ENCODE measurements around the gene SLC6A19.
"Not testable (repeated sequence)": the region's sequence is repeated elsewhere in the genome, so short reads cannot be mapped to it uniquely, and the experiment has no call there.

SLC6A19 gene

DNA sequence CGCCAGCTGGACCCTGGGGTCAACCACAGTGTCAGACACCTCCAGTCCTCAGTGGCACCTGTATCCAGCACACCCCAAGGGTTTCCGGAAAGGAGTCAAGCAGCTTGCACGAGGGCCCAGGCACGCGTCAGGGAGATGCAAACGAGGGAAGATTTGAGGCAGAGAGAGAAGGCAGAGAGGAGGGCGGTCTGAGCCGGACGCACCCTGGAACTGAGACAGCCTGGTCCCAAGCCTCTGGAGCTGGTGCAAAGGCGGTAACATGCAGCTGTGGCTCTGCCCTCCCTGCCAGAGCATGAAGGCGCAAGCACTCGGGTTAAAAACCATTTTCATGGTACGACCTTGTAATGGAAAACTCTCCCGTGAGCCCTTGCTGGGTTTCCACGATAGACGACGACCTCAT lies 56.0 kb downstream of the SLC6A19 start:
- Histone ChIP-seq H3K9me3 (replicated peaks; ENCODE audit: low read length) (peaks cover 10% of the 10 kb centered on the region), H3K4me2 (ENCODE audit: low read length) (no peak overlapping the region), H3K27me3 (ENCODE audit: control insufficient read depth, insufficient read depth, low read length) (no peaks in the 10 kb centered on the region), H3K9ac (ENCODE audit: low read depth, low read length) (no peak overlapping the region), H3K36me3 (ENCODE audit: insufficient read depth, low read length) (no peaks in the 10 kb centered on the region), H3K4me1 (ENCODE audit: control insufficient read depth, insufficient read depth, low read length) (no peaks in the 10 kb centered on the region), H3K4me3 (ENCODE audit: low read length) (no peak overlapping the region)

DNA sequence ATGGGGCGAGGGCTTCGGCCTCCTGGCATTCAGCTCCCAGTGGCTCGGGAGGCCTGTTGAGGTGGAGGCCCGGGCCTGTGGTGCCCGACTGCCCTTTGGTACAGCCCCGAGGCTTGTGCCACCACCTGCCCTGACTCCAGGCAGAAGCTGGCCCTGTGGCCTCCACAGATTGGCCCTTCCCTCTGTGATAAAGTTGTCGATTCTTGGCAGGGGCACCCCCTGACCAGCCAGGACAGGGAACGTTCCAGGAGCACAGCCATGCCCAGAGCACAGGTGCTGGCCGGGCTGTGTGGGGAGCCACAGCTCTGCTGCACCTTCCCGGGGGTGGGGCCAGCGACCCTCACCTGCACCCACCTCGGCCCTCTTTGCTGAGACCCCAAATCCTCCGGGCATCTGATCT lies 56.4 kb downstream of the SLC6A19 start:
- Histone ChIP-seq H3K9ac (ENCODE audit: low read depth, low read length) (no peak overlapping the region), H3K36me3 (ENCODE audit: insufficient read depth, low read length) (no peaks in the 10 kb centered on the region), H3K4me3 (ENCODE audit: low read length) (no peak overlapping the region), H3K4me1 (ENCODE audit: control insufficient read depth, insufficient read depth, low read length) (no peaks in the 10 kb centered on the region), H3K4me2 (ENCODE audit: low read length) (no peak overlapping the region), H3K27me3 (ENCODE audit: control insufficient read depth, insufficient read depth, low read length) (no peaks in the 10 kb centered on the region), H3K9me3 (replicated peaks; ENCODE audit: low read length) (peaks cover 14% of the 10 kb centered on the region)

DNA sequence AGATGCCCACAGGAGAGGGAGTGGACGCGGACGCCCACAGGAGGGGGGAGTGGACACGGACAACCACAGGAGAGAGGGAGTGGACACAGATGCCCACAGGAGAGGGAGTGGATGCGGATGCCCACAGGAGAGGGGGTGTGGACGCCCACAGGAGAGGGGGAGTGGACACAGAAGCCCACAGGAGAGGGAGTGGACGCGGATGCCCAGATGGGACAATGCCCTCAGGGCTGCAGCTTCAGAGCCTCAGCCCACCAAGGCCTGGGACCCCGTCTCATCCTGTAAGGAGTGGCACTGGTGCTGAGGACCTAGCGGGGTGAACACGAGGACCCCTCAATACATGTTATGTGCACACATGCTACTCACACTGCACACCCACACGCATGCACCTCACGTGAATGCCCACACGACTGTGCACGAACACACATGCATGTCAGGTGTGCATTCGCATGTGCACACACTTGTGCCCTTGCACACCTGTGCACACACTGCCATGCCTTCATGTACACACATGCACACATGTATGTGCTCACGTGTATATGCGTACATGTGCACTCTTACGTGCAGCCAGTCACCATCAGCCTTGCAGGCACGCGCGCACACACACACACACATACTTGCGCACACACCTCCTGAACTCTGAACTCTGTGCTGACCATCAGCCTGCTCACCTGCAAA lies 58.5 kb downstream of the SLC6A19 start:
- no peaks in the 10 kb centered on the region for H3K27me3 ChIP-seq (ENCODE audit: control insufficient read depth, insufficient read depth, low read length)
- H3K4me2 ChIP-seq (ENCODE audit: low read length) = no peak overlapping the region
- H3K36me3 ChIP-seq (ENCODE audit: insufficient read depth, low read length) = no peaks in the 10 kb centered on the region
- no peak overlapping the region for H3K9ac ChIP-seq (ENCODE audit: low read depth, low read length)
- H3K4me3 ChIP-seq (ENCODE audit: low read length) = no peak overlapping the region
- H3K9me3 ChIP-seq (replicated peaks; ENCODE audit: low read length) = peaks cover 19% of the 10 kb centered on the region
- no peaks in the 10 kb centered on the region for H3K4me1 ChIP-seq (ENCODE audit: control insufficient read depth, insufficient read depth, low read length)

DNA sequence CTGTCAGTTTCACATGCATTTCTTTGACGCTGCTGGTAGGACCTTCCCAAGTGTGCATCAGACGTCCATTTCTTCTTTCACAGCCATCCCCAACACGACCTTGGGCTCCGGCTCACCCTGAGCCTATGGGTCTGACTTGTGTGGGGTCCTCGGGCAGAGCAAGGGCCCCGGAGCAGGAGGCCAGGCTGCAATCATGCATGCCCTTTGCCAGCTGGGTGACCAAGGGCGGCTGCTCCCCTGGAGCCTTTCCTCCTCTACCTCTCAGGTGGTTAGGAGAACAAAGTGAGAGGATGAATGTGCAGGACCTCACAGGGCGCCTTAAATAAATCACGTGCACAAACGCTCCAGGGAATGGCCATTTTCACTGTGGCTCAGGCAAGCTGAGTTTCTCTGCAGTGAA lies 60.2 kb downstream of the SLC6A19 start:
- no peaks in the 10 kb centered on the region for H3K36me3 ChIP-seq (ENCODE audit: insufficient read depth, low read length)
- H3K4me3 ChIP-seq (ENCODE audit: low read length) = no peak overlapping the region
- no peaks in the 10 kb centered on the region for H3K4me1 ChIP-seq (ENCODE audit: control insufficient read depth, insufficient read depth, low read length)
- H3K4me2 ChIP-seq (ENCODE audit: low read length) = no peak overlapping the region
- H3K27me3 ChIP-seq (ENCODE audit: control insufficient read depth, insufficient read depth, low read length) = no peaks in the 10 kb centered on the region
- no peak overlapping the region for H3K9ac ChIP-seq (ENCODE audit: low read depth, low read length)
- peaks cover 19% of the 10 kb centered on the region for H3K9me3 ChIP-seq (replicated peaks; ENCODE audit: low read length)

DNA sequence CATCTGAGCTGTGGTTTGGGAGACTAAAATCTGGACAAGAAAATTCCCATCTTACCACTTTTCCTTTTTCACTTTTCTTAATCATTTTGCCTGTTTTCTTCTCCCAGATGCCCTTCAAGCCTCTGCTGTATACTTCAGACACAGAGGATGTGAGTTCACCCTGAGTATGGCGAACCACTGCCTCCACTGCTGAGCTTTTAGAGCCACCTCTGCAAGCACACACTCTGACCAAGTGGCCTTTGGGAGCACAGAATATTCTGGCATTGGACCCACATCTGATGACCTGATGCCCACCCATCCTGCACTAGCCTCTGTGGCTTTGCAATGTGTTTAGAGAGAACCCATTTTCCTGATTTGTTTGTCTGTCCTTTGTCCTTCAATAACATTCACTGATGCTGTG lies 61.0 kb downstream of the SLC6A19 start:
- no peak overlapping the region for H3K4me2 ChIP-seq (ENCODE audit: low read length)
- H3K36me3 ChIP-seq (ENCODE audit: insufficient read depth, low read length) = no peaks in the 10 kb centered on the region
- no peaks in the 10 kb centered on the region for H3K4me1 ChIP-seq (ENCODE audit: control insufficient read depth, insufficient read depth, low read length)
- no peak overlapping the region for H3K4me3 ChIP-seq (ENCODE audit: low read length)
- no peaks in the 10 kb centered on the region for H3K27me3 ChIP-seq (ENCODE audit: control insufficient read depth, insufficient read depth, low read length)
- peaks cover 15% of the 10 kb centered on the region for H3K9me3 ChIP-seq (replicated peaks; ENCODE audit: low read length)
- no peak overlapping the region for H3K9ac ChIP-seq (ENCODE audit: low read depth, low read length)

DNA sequence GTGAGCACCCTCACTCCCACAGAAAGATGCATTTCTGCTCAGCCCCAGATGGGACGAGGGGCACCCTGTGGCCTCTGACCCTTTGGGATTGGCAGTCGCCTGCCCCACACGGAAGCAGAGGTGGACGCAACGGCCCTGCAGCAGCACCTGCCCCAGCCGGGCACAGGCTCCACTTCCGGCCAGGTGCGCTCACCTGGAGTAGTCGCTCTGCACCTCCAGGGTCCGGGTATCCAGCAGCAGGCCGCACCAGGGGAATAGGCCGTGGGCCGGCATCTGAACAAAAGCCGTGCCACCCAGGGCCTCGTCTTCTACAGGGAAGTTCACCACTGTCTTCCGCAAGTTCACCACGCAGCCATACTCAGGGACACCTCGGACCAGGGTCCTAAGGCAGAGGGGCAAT lies 62.8 kb downstream of the SLC6A19 start:
- no peaks in the 10 kb centered on the region for H3K4me1 ChIP-seq (ENCODE audit: control insufficient read depth, insufficient read depth, low read length)
- H3K27me3 ChIP-seq (ENCODE audit: control insufficient read depth, insufficient read depth, low read length) = no peaks in the 10 kb centered on the region
- H3K4me3 ChIP-seq (ENCODE audit: low read length) = no peak overlapping the region
- H3K36me3 ChIP-seq (ENCODE audit: insufficient read depth, low read length) = no peaks in the 10 kb centered on the region
- no peak overlapping the region for H3K4me2 ChIP-seq (ENCODE audit: low read length)
- no peak overlapping the region for H3K9ac ChIP-seq (ENCODE audit: low read depth, low read length)
- peaks cover 15% of the 10 kb centered on the region for H3K9me3 ChIP-seq (replicated peaks; ENCODE audit: low read length)

DNA sequence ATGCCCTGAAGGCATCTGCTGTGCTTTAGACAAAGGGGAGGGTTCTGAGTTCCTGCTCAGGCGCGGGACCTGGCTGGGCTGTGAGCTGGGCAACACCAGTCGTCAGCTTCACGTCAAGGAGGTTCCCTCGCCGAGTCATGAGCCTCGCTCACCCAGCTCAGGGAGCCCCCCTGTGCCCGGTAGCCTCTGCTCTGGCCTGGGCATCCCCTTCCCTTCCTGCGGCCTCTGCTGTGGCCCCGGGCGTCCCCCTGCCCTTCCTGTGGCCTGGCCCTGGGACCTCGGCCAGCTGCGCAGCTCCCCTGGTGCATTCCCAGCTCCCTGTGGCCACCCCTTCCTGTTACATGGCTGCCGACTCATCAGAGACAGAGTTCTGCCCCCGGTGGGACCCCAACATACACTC lies 63.6 kb downstream of the SLC6A19 start:
- no peak overlapping the region for H3K4me3 ChIP-seq (ENCODE audit: low read length)
- no peaks in the 10 kb centered on the region for H3K36me3 ChIP-seq (ENCODE audit: insufficient read depth, low read length)
- H3K9ac ChIP-seq (ENCODE audit: low read depth, low read length) = no peak overlapping the region
- H3K27me3 ChIP-seq (ENCODE audit: control insufficient read depth, insufficient read depth, low read length) = no peaks in the 10 kb centered on the region
- H3K9me3 ChIP-seq (replicated peaks; ENCODE audit: low read length) = peaks cover 13% of the 10 kb centered on the region
- no peaks in the 10 kb centered on the region for H3K4me1 ChIP-seq (ENCODE audit: control insufficient read depth, insufficient read depth, low read length)
- no peak overlapping the region for H3K4me2 ChIP-seq (ENCODE audit: low read length)

DNA sequence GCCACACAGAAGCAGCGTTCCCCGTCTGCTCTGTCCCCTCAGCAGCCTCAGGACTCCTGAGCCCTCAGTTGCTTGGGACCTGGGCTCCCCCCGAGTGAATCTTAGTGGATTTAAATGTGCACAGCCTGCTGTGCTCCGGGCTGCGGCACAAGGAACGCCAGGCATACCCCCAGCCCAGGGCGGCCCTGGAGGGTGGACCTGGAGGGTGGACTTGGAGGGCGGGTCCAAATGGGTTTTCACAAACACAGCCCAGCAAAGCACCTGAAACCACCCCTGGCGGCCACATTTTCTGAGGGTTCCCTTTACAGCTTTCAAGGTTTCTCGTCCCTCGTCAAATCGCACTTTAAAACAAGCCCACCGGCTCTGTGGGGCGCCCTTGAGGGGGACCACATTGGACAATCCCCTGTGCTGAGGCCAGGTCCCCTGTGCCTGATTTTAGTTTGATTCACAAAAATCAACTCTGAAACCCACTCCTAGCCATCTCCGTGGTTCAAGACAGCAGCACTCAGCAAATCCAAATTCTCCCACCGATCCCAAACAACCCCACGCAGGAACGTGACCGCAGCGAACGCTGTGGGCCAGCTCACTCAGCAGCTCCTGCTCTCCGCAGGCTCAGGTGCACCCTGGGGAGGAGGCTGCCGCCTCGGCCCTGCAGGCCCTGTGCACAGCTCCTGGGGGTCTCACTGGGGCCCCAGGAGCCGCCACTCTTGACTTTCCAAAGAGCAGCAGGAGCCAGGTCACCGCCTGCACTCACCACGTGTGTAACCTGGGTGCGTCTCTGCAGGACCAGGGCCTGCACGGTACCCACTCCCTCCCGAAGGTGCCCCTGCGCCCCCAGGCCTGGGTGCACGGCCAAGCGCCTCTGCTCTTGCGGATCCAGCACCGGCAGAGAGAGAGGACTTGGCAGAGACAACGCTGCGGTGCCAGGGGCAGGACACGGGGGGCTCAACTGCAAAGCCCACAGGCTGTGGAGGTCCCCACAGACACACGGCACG lies 64.4 kb downstream of the SLC6A19 start:
- H3K27me3 ChIP-seq (ENCODE audit: control insufficient read depth, insufficient read depth, low read length) = no peaks in the 10 kb centered on the region
- H3K4me1 ChIP-seq (ENCODE audit: control insufficient read depth, insufficient read depth, low read length) = no peaks in the 10 kb centered on the region
- H3K4me2 ChIP-seq (ENCODE audit: low read length) = no peak overlapping the region
- peaks cover 10% of the 10 kb centered on the region for H3K9me3 ChIP-seq (replicated peaks; ENCODE audit: low read length)
- H3K36me3 ChIP-seq (ENCODE audit: insufficient read depth, low read length) = no peaks in the 10 kb centered on the region
- H3K9ac ChIP-seq (ENCODE audit: low read depth, low read length) = no peak overlapping the region
- no peak overlapping the region for H3K4me3 ChIP-seq (ENCODE audit: low read length)

DNA sequence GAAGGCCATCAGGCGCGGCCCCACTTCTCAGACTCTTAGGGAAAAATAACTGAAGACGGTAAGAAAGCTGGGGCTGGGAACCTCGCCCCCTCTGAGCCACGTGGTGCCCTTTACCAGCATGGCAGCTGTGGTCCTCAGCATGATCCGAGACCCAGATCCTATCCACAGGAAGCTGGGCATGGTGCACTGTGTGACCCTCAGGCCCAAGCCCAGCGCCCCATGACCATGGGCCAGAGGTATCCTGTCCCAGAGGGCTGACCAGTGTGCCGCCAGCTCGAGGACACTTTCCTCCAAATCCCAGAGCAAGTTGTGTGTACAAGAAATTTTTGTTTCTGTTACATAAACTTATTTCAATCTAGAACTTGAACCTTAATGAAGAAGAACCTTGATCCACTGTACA lies 65.4 kb downstream of the SLC6A19 start:
- H3K4me1 ChIP-seq (ENCODE audit: control insufficient read depth, insufficient read depth, low read length) = no peaks in the 10 kb centered on the region
- no peak overlapping the region for H3K4me3 ChIP-seq (ENCODE audit: low read length)
- peaks cover 9% of the 10 kb centered on the region for H3K9me3 ChIP-seq (replicated peaks; ENCODE audit: low read length)
- H3K4me2 ChIP-seq (ENCODE audit: low read length) = no peak overlapping the region
- H3K9ac ChIP-seq (ENCODE audit: low read depth, low read length) = no peak overlapping the region
- no peaks in the 10 kb centered on the region for H3K36me3 ChIP-seq (ENCODE audit: insufficient read depth, low read length)
- no peaks in the 10 kb centered on the region for H3K27me3 ChIP-seq (ENCODE audit: control insufficient read depth, insufficient read depth, low read length)

DNA sequence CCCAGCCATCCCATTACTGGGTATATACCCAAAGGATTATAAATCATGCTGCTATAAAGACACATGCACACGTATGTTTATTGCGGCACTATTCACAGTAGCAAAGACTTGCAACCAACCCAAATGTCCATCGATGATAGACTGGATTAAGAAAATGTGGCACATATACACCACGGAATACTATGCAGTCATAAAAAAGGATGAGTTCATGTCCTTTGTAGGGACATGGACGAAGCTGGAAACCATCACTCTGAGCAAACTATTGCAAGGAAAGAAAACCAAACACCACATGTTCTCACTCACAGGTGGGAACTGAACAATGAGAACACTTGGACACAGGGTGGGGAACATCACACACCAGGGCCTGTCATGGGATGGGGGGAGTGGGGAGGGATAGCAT lies 66.1 kb downstream of the SLC6A19 start:
- H3K4me2 ChIP-seq (ENCODE audit: low read length); H3K9ac ChIP-seq (ENCODE audit: low read depth, low read length); H3K4me3 ChIP-seq (ENCODE audit: low read length); H3K4me1 ChIP-seq (ENCODE audit: control insufficient read depth, insufficient read depth, low read length); H3K36me3 ChIP-seq (ENCODE audit: insufficient read depth, low read length); H3K27me3 ChIP-seq (ENCODE audit: control insufficient read depth, insufficient read depth, low read length): not testable (repeated sequence)
- peaks cover 13% of the 10 kb centered on the region for H3K9me3 ChIP-seq (replicated peaks; ENCODE audit: low read length)

DNA sequence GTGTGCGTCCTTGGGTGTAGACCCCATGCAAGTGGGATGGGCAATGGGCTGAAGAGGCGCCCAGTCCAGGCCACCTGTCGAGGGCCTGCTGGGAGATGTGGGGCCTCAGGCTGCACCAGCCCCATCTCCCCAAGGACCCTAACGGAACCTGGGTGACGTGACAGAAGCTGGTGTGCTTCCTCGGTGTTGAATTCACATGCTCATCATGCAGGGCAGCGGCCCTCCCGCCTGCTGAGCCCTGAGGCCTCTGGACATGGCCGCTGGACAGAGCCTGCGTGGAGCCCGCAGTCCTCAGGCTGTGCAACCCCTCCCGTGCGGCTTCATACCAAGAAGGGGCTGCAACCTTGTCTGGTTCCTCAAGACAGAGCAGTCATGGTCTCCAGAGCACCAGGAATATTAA lies 66.7 kb downstream of the SLC6A19 start:
- H3K4me2 ChIP-seq (ENCODE audit: low read length) = no peak overlapping the region
- H3K36me3 ChIP-seq (ENCODE audit: insufficient read depth, low read length) = no peaks in the 10 kb centered on the region
- no peak overlapping the region for H3K4me3 ChIP-seq (ENCODE audit: low read length)
- no peak overlapping the region for H3K9ac ChIP-seq (ENCODE audit: low read depth, low read length)
- H3K27me3 ChIP-seq (ENCODE audit: control insufficient read depth, insufficient read depth, low read length) = no peaks in the 10 kb centered on the region
- no peaks in the 10 kb centered on the region for H3K4me1 ChIP-seq (ENCODE audit: control insufficient read depth, insufficient read depth, low read length)
- H3K9me3 ChIP-seq (replicated peaks; ENCODE audit: low read length) = peaks cover 7% of the 10 kb centered on the region

Measured in skeletal muscle satellite cell (primary cell).